Epithelial cell of esophagus (primary cell): ENCODE measurements around the gene BOLA3.

Source experiments
- DNase-seq: peaks from one replicate; pipeline ENCODE4 v3.0.0; 2010; ENCODE audit warnings: low read depth
- H3K4me3 ChIP-seq: 2 replicates; pipeline ENCODE4 v1.5.1; 2011; ENCODE audit warnings: mild to moderate bottlenecking, low read length, control low read depth
- CTCF ChIP-seq: IDR thresholded peaks from 2 replicates; pipeline ENCODE4 v1.5.1; 2011; ENCODE audit warnings: low read depth, mild to moderate bottlenecking, low read length, control low read depth, inconsistent platforms; ENCODE audit not compliant: insufficient read depth; ENCODE audit errors: missing control alignments

The BOLA3 gene

GRCh38 chr2:74186038-74186437, 38.3 kb upstream of the BOLA3 start:
- TF ChIP-seq CTCF = no peak
- DNase-seq = no peak

GRCh38 chr2:74183878-74184277, 36.2 kb upstream of the BOLA3 start:
- no peak for DNase-seq
- TF ChIP-seq CTCF = no peak
- no peak overlapping the region for H3K4me3 ChIP-seq

More at GRCh38 chr2:74186038-74186437, 38.3 kb upstream of the BOLA3 start:
- no peak overlapping the region for H3K4me3 ChIP-seq

DNA sequence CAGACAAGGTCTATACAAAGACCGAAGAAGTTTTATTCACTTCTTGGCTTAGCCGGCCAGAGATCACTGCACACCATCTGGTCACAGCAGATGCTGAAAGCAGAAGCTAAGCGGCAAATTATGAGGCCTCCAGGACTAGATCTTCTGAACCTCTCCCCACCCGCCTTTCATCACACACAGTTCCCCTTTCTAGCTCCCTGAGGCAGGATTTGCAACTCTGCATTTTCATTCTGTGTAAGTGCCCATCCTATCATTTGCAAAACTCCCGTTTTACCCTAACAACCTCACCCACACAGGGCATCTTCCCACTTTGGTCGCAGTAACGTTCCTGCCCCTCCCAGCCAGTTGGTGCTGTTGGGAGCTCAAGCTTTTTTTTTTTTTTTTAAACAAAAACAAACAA, 34.0 kb upstream of the BOLA3 start:
- no peak for DNase-seq
- no peak for TF ChIP-seq CTCF
- no peak overlapping the region for H3K4me3 ChIP-seq

- peak; percentile 31 for TF ChIP-seq CTCF
- DNase-seq = peak; percentile 19
These were observed 31.6 kb upstream of the BOLA3 start for GRCh38 chr2:74179063-74179865.

GRCh38 chr2:74178211-74179062, 30.7 kb upstream of the BOLA3 start, which contains the start of gene MOB1A:
MOB1A (minus strand) TSS chr2:74178879; CDS start chr2:74178674, 205 bp downstream.
- no peak for TF ChIP-seq CTCF
- peak; percentile 99 for DNase-seq
- H3K4me3 ChIP-seq = peak within 1 kb of the TSS; percentile 75

More at GRCh38 chr2:74179063-74179865, 31.6 kb upstream of the BOLA3 start:
- H3K4me3 ChIP-seq = peak overlapping the region; percentile 75

GRCh38 chr2:74177696-74178095, 30.0 kb upstream of the BOLA3 start:
- DNase-seq = no peak
- TF ChIP-seq CTCF = no peak
- peak overlapping the region; percentile 75 for H3K4me3 ChIP-seq
